NCI-H1092 treated with DMSO at 0.1 percent for 48 hours (cell line): Measurements from ENCODE around the gene GPR160.

Experiments used
- DNase-seq: peaks from one replicate; lab custom pipeline; 2025; lab: John Stamatoyannopoulos, UW

The GPR160 gene

DNA sequence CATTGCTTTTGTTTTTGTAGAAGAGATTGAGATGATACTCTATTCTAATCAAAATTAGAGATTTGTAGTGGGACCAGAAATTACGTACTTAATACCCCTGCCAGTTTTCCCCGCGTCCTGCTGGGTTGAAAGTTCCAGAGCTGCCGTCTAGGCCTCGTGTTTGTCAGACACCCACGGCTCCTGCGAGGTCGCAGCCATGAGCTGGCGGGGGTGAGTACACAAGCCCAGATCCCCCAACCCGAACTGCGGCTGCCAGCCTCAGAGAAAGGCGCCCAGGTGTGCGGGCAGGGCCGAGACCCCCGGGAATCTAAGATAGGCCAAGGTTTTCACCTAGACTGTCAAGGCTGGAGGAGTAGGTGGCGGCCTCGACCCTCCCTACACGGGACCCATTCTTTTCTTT lies 26.3 kb downstream of the GPR160 start:
- no peak for DNase-seq

DNA sequence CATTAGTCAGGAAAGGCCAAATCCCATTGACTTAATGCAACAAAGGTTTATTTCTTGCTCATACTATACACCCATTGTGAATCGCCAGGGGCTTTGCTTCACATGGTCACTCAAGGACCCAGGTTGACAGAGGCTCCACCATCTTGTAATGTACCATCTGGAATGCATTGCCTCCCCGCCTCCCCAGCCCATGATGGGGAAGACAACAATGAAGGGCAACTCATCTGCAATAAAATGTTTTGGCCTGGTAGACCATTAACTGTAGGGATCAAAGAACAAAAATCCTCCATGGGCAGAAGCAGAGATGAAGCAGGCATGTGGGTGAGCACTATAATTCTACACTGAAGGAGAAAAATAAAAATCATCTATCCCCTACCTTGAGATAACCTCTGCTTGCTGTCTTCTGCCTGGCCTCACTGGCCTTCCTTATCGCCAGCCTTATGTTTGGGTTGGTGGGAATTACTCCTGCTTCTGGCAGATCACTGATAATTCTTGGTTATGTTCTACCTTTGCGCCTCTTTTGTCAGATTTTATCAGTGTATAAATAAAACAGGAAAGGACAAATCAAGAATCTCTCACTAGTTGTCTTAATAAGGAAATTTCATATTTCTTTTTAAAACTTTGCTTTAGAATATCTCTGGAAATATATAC lies 37.8 kb downstream of the GPR160 start:
- DNase-seq, result no peak

GRCh38 chr3:170076715-170077238 lies 39.0 kb downstream of the GPR160 start:
- DNase-seq, result no peak

DNA sequence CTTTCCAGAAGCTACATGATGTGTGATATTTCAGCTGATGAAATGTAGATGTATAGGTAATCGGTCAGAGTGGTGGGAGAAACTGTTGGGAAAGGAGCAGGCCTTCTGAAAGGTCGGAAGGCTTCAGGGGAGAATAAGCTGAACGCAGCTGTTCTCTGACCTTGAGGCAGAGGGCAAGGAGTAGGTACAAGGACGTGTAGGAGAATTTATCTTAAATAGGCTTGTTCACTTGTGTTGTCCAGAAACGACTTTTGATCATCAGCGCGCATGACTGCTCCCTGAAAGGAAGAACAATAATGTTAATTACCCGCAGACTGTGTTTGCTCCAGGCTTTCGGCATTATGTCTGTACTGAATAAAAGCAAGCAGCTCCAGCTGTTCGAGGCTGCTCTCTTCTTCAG lies 39.6 kb downstream of the GPR160 start:
- no peak for DNase-seq

DNA sequence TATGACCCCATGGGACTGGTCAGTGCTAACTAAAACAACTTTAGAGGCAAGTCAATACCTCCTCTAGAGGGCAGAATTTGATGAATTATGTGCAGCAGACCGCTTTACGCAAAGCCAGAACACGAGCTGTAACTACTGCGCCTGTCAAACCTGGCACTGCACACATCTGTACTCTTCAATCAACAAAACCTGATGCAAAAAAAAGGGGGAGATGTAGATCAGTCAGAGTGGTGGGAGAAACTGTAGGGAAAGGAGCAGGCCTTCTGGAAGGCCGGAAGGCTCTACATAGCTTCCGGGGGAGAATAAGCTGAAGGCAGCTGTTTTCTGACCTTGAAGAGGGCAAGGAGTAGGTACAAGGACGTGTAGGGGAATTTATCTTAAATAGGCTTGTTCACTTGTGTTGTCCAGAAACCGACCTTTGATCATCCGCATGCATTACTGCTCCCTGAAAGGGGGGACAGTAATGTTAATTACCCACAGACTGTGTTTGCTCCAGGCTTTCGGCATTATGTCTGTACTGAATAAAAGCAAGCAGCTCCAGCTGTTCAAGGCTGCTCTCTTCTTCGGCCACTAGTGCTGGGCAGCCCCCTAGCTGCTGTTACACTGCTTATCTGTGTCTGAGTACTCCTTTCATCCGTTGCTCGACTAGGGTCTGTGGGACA lies 41.0 kb downstream of the GPR160 start:
- DNase-seq, result no peak

- no peak for DNase-seq
These were observed 41.9 kb downstream of the GPR160 start for GRCh38 chr3:170079536-170080165.

- no peak for DNase-seq
These were observed 42.8 kb downstream of the GPR160 start for GRCh38 chr3:170080605-170081004.

GRCh38 chr3:170081079-170081741 lies 43.4 kb downstream of the GPR160 start:
- no peak for DNase-seq

DNA sequence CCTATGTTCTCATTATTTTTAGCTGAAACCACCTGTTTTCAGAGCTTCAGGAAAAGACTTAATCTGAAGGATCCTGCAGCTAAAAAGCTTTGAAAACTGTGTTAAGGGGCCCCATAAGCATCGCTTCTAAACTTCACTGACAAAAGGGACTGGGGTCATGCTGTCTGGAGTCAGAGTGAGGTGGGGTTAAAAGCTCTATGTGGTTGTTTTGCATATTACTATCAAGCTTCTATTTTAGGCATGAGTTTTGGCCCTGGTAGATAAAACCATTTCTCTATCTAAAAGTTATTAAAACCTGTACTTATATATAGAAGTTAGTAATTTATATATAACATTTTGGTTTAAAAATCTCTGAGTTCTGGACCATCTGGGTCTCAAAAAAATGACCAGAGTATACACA lies 45.5 kb downstream of the GPR160 start:
- no peak for DNase-seq

DNA sequence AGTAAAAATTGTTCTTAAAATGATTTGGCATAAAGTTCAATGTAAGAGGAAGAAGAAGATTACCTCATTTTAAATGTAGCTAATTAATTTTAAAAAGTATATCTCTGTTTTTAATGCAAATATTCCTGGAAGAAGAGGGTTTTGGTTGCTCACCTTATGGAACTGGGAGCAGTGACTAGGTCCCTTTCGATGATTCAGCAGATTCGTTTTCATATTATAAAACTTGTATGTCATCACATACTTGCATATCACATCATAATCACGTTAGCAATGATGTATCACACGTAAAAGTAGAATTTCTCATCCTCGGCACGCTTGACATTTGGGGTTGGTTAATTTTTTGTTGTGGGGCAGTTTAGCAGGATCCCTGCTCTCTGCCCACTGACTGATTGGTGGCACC lies 47.6 kb downstream of the GPR160 start:
- no peak for DNase-seq

GRCh38 chr3:170089862-170090600 lies 52.2 kb downstream of the GPR160 start:
- DNase-seq, result no peak

DNA sequence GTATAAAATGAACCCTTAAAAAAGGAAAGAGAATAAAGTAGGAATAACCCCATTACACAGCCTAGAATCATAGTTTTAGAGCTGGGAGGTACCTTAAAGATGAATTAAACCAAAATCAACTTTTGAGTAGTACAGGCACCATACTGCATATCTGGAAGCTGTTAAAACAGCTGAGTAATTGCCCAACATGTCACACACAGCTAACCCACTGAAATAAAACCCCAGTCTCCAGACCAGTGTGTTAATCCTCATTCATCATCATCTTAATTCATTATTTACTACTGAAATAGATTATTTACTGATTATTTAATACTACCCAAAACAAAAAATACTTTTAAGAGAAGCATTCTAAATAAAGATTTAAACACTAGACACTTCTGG lies 52.8 kb downstream of the GPR160 start:
- no peak for DNase-seq

DNA sequence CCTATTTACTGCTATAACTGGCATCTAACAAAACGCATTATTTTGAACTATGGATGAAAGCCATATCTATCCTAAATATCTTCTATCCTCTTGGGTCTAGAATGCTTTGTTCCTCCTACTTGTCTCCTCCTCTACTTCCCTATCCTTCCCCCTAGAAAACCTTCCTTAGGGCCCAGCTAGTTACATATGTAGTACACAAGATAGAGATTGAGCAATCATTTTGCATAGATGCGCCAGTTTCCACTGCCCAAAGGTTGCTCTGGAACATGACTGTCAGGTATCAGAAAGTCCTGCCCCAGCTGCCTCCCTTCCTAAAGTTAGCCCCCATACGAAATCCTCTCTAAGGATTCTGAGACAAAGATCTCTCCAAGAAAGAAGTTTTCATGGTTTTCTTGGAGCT lies 55.1 kb downstream of the GPR160 start:
- no peak for DNase-seq

- DNase-seq, result no peak
These were observed 58.0 kb downstream of the GPR160 start for GRCh38 chr3:170095771-170096170.

- DNase-seq, result no peak
These were observed 58.5 kb downstream of the GPR160 start for GRCh38 chr3:170096342-170096741.

DNA sequence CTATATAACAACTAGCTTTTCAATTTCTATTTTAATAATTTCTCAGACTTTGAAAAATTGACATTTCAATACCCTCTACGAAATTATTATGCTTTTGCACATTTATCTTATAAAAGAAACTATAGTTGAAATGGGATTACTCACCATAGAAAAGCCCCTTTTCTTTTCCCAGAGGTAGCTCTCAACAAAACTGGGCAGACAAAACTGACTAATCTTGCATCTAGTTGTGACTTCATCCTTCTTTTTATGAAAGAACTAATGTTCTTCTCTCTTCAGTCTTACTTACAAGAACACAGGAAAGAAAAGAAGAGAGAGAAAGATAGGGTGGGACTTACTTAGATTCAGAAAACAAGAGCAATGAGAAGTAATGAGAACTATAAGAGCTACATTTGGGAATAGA lies 61.0 kb downstream of the GPR160 start:
- no peak for DNase-seq

DNA sequence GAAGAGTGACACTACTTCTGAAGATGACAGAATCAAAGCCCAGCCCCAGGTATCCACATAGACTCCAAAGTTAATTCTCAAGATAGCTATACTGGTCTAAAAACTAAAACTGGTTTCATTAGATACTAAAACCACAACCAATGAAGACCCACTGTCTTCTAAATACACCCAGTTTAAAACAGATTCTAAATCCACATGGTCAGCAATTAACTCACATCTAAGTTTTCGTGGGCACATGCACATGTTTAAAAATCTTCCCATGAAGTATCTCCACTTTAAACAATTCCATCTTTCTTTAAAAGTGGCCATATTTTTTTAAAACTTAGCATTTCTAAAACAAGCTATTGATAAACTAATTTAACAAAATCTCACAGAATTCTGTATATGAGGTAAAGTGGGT lies 63.1 kb downstream of the GPR160 start:
- no peak for DNase-seq

- no peak for DNase-seq
These were observed 64.6 kb downstream of the GPR160 start for GRCh38 chr3:170102431-170102830.

GRCh38 chr3:170107941-170108340 lies 70.1 kb downstream of the GPR160 start:
- no peak for DNase-seq

GRCh38 chr3:170108955-170109354 lies 71.2 kb downstream of the GPR160 start:
- no peak for DNase-seq

DNA sequence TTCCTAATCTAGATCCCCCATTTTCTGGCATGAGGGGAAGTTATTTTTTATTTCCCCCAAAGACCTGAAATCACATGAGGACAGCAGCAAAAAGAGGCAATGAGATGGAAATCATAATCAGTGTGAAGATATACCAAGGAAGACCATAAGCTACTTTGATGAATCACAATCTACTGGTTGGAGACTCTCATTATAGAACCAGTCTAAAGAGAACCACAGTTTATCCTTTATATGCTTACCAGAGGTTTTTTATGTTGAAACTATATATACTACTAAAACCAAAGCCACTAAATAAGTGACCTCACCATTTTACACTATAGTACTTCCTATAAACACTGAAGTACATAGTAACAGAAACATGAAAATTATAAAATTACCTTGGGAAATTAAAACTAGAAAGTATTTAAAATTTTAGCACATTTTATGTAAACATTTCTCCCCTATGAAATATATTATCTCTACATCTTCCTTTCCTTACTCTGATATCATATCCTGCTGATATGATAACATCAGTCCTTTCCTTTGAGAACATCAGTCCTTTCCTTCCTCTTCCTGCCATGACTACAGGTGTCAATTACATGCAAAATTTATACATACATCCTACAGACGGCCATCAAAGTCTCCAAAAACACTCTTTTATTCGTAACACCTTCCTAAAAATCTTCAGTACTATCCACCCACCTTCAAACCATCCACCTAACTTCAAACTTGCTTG lies 71.9 kb downstream of the GPR160 start:
- no peak for DNase-seq
